Activated T-cell treated with anti-CD3 and anti-CD28 coated beads, Interleukin-2, amount 50 U/mL, for 1 hour (primary cell): Measurements from ENCODE around the gene FUT3.
"Not testable (repeated sequence)": the region's sequence is repeated elsewhere in the genome, so short reads cannot be mapped to it uniquely, and the experiment has no call there.

Source experiments
- DNase-seq: peaks from one replicate; pipeline ENCODE4 v3.0.0-alpha.2; 2020

Gene FUT3

GRCh38 chr19:5851302-5851701 lies at the start of gene FUT3:
Gene FUT3 (minus strand): TSS chr19:5851449.
- no peak for DNase-seq

- DNase-seq = no peak
These were observed 49.7 kb upstream of the FUT3 start for GRCh38 chr19:5900976-5901375.

GRCh38 chr19:5899728-5900526 lies 48.7 kb upstream of the FUT3 start:
- DNase-seq = no peak

- no peak for DNase-seq
These were observed 46.1 kb upstream of the FUT3 start for GRCh38 chr19:5897189-5897969.

- DNase-seq = no peak
These were observed 45.3 kb upstream of the FUT3 start for GRCh38 chr19:5896365-5897076.

GRCh38 chr19:5895890-5896289 lies 44.6 kb upstream of the FUT3 start:
- no peak for DNase-seq

GRCh38 chr19:5895409-5895808 lies 44.2 kb upstream of the FUT3 start:
- no peak for DNase-seq

GRCh38 chr19:5894704-5895349 lies 43.6 kb upstream of the FUT3 start:
- no peak for DNase-seq

GRCh38 chr19:5893907-5894703 lies 42.9 kb upstream of the FUT3 start:
- DNase-seq = no peak

GRCh38 chr19:5893296-5893903 lies 42.2 kb upstream of the FUT3 start:
- no peak for DNase-seq

GRCh38 chr19:5892772-5893275 lies 41.6 kb upstream of the FUT3 start:
- DNase-seq = no peak

- DNase-seq = peak; percentile 41
These were observed 40.9 kb upstream of the FUT3 start for GRCh38 chr19:5891938-5892771.

GRCh38 chr19:5891572-5891937 lies 40.3 kb upstream of the FUT3 start:
- DNase-seq = no peak

- no peak for DNase-seq
These were observed 38.9 kb upstream of the FUT3 start for GRCh38 chr19:5890099-5890498.

GRCh38 chr19:5889288-5889971 lies 38.2 kb upstream of the FUT3 start:
- DNase-seq = no peak

GRCh38 chr19:5884065-5884811 lies 33.0 kb upstream of the FUT3 start:
- not testable (repeated sequence) for DNase-seq

GRCh38 chr19:5883157-5883873 lies 32.1 kb upstream of the FUT3 start:
- not testable (repeated sequence) for DNase-seq

GRCh38 chr19:5882421-5882968 lies 31.2 kb upstream of the FUT3 start:
- no peak for DNase-seq
